Ramos (cell line): ENCODE measurements around the gene PEMT.

ENCODE experiments used
- in situ Hi-C: fragments of 300-500 bp; cut with MboI; formaldehyde crosslinking; loops from one replicate; pipeline ENCODE4 v1.14.3; 2022; ENCODE audit warnings: low sequenced_read_pairs; ENCODE audit not compliant: unreplicated experiment

Gene PEMT

GRCh38 chr17:17591355-17592298 is at the start of gene PEMT:
PEMT (minus strand) TSS chr17:17591708; CDS start chr17:17591626, 82 bp downstream.
- in situ Hi-C loops, result no loop called here

GRCh38 chr17:17639661-17640270 is 48.3 kb upstream of the PEMT start:
- in situ Hi-C loops, result loop anchor here (10.0 kb wide), 2 partner anchors 145 to 285 kb away; partner anchors contain the start of gene RASD1

GRCh38 chr17:17638467-17638866 is 47.0 kb upstream of the PEMT start:
- in situ Hi-C loops, result loop anchor here (10.0 kb wide), 1 partner anchor 284 kb away; no protein-coding TSS in a partner anchor

- in situ Hi-C loops, result loop anchor here (10.0 kb wide), 1 partner anchor 282 kb away; no protein-coding TSS in a partner anchor
Observed at GRCh38 chr17:17636272-17636885, 44.9 kb upstream of the PEMT start.

- in situ Hi-C loops, result loop anchor here (10.0 kb wide), 1 partner anchor 281 kb away; no protein-coding TSS in a partner anchor
Observed at GRCh38 chr17:17635537-17636271, 44.2 kb upstream of the PEMT start.

- in situ Hi-C loops, result loop anchor here (10.0 kb wide), 1 partner anchor 280 kb away; no protein-coding TSS in a partner anchor
Observed at GRCh38 chr17:17635126-17635525, 43.6 kb upstream of the PEMT start.

- in situ Hi-C loops, result loop anchor here (10.0 kb wide), 1 partner anchor 279 kb away; no protein-coding TSS in a partner anchor
Observed at GRCh38 chr17:17633310-17633709, 41.8 kb upstream of the PEMT start.

- in situ Hi-C loops, result loop anchor here (10.0 kb wide), 1 partner anchor 278 kb away; no protein-coding TSS in a partner anchor
Observed at GRCh38 chr17:17632690-17633089, 41.2 kb upstream of the PEMT start.

GRCh38 chr17:17628388-17629008 is 37.0 kb upstream of the PEMT start:
- in situ Hi-C loops, result no loop called here

GRCh38 chr17:17626840-17627239 is 35.3 kb upstream of the PEMT start:
- in situ Hi-C loops, result no loop called here

- in situ Hi-C loops, result no loop called here
Observed at GRCh38 chr17:17626151-17626805, 34.8 kb upstream of the PEMT start.

GRCh38 chr17:17624741-17625140 is 33.2 kb upstream of the PEMT start:
- in situ Hi-C loops, result no loop called here

- in situ Hi-C loops, result no loop called here
Observed at GRCh38 chr17:17623904-17624303, 32.4 kb upstream of the PEMT start.

- in situ Hi-C loops, result no loop called here
Observed at GRCh38 chr17:17621254-17621653, 29.7 kb upstream of the PEMT start.

- in situ Hi-C loops, result no loop called here
Observed at GRCh38 chr17:17613708-17614114, 22.2 kb upstream of the PEMT start.

- in situ Hi-C loops, result no loop called here
Observed at GRCh38 chr17:17612085-17613022, 20.8 kb upstream of the PEMT start.

GRCh38 chr17:17609121-17609520 is 17.6 kb upstream of the PEMT start:
- in situ Hi-C loops, result no loop called here
